Nucleus accumbens (tissue), 56 donors: ENCODE measurements around the gene CD37.
"Not testable (repeated sequence)": the region's sequence is repeated elsewhere in the genome, so short reads cannot be mapped to it uniquely, and the experiment has no call there.

ENCODE experiments used
- DNase-seq, 56 donors: peaks; one replicate each; lab custom pipeline; 2025; lab: John Stamatoyannopoulos, UW

CD37 gene, protein sequence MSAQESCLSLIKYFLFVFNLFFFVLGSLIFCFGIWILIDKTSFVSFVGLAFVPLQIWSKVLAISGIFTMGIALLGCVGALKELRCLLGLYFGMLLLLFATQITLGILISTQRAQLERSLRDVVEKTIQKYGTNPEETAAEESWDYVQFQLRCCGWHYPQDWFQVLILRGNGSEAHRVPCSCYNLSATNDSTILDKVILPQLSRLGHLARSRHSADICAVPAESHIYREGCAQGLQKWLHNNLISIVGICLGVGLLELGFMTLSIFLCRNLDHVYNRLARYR

DNA sequence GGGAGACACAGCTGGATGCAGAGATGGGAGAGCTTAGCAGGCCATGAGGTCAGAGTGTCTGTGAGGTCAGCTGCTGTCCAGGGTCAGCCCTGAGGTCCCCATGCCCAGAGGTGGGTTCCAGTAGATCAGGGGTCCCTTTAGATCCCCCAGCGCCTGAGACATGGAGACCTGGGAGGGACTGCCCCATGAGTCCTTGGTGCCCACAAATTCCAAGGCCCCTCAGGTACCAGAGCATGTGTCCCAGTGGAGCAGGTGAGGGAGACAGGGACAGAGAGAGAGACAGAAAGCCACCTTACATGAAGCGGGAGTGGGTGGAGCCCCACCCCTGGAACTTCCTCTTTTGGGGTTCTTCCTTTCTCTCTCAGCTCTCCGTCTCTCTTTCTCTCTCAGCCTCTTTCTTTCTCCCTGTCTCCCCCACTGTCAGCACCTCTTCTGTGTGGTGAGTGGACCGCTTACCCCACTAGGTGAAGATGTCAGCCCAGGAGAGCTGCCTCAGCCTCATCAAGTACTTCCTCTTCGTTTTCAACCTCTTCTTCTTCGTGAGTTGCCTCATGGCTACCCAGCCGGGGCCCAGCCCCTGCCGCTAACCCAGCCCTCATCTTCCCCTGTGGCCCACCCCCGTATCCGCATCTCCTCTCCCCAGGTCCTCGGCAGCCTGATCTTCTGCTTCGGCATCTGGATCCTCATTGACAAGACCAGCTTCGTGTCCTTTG is at the start of gene CD37:
CD37 (plus strand) TSS at position 336 of the 713 bp plus-strand sequence; CDS start at position 471, 135 bp downstream.
- no peak for DNase-seq

DNA sequence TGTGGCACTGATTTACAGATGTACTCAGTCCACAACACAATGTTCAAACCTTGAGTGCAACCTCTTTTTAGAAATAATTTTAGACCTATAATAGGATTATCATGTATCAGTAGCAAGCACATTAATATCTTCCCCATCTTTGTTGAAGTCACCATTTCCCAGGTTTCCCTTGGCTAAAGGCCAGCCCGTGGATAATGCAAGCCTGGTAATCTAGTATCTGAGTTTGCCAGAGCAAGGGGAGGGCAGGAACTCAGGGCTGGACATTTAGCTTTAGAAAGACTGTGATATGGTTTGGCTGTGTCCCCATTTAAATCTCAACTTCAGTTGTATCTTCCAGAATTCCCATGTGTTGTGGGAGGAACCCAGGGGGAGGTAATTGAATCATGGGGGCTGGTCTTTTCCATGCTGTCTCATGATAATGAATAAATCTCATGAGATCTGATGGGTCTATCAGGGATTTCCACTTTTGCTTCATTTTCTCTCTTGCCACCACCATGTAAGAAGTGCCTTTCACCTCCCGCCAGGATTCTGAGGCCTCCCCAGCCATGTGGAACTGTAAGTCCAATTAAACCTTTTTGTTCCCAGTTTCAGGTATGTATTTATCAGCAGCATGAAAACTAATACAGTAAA is 48.0 kb upstream of the CD37 start:
- DNase-seq, result no peak

DNA sequence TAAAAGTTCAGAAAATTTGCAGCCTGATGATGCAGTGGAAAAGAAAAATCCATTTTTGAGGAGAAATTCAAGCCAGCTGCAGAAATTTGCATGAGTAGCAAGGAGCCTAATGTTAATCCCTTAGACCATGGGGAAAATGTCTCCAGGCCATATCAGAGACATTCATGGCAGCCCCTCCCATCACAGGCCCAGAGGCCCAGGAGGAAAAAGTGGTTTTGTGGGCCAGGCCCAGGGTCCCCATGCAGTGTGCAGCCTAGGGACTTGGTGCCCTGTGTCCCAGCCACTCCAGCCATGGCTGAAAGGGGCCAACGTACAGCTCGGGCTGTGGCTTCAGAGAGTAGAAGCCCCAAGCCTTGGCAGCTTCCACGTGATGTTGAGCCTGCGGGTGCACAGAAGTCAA is 47.0 kb upstream of the CD37 start:
- not testable (repeated sequence) for DNase-seq

DNA sequence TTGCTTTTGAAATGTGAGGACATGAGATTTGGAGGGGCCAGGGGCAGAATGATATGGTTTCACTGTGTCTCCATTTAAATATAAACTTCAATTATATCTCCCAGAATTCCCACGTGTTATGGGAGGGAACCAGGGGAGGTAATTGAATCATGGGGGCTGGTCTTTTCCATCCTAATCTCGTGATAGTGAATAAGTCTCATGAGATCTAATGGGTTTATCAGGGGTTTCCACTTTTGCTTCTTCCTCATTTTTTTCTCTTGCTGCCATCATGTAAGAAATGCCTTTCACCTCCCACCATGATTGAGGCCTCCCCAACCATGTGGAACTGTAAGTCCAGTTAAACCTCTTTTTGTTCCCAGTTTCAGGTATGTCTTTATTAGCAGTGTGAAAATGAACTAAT is 45.9 kb upstream of the CD37 start:
- not testable (repeated sequence) for DNase-seq

DNA sequence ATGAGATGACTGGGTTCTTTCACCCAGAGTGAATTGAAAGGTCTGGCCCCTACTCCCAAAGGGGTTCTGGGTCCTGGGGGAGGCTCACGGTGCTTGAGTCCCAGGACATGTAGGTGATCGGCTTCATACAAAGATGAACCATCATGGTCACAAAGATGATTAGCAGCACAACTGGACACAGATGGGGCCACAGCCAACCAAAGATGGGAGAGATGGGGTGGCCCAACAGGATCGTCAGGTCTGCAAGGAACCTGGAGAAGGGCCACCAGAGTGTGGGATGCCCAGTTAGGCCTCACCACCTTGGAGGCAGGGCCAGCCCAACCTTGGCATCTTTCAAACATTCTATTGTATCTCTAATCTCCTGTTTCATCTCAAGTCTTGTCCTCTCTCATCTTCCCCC is 44.7 kb upstream of the CD37 start:
- no peak for DNase-seq

DNA sequence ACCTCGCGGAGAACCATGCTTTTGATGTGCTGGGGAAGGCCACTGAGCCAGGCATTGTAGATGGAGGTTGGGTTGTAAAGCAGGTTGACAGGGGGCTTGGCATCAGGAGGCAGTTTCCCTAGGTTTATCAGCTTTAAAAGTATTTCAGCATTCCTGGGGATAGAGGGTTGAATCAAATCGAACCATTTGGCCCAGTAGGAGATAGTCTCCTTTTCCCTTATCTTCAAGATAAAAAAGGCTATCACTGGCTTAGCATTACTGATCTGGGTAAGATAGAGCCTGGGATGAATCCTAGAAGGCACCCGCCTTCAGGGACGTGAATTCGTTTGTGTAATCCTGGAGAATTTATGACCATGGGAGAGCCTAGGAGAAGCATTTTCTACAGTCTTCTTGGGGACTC is 40.8 kb upstream of the CD37 start:
- DNase-seq, result no peak

DNA sequence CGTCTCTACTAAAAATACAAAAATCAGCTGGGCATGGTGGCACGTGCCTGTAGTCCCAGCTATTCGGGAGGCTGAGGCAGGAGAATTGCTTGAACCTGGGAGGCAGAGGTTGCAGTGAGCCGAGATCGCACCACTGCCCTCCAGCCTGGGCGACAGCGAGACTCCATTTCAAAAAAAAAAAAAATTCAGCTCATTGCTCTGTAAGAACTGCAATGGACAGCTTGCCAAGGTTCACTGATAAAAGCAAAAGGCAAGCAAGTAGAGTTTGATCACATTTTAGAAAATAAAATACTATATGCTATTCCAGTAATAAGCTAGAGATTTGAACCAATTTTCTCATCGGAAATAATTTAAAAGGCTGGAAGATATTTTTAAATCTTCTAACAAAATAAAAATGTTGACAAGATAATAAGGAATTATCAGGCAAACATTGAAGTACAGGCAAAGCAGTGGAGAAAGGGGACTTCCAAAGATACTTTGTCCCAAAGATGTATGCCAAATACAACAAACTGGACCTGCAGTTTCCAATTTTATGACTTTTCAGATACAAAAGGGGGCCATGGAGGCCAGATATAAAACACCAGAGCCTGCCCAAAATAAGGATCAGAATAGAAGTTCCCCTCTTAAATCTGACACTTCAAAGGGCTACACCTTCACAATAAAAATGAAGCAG is 39.9 kb upstream of the CD37 start:
- no peak for DNase-seq

DNA sequence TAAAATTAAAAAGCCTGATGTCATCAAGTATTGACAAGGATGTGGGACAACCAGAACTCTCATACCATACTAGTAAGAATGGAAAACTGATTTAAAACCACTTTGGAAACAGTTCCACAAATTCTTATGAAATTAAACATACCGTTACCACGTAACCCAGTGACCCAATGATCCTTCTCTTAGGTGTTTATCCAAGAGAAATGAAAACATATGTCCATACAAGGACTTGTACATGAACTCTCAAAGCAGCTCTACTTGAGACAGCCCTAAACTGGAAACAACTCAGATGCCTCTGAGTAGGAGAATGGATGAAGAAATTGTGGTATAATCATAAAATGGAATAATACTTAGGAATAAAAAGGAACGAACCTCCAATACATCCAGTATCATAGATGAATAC is 37.8 kb upstream of the CD37 start:
- no peak for DNase-seq

DNA sequence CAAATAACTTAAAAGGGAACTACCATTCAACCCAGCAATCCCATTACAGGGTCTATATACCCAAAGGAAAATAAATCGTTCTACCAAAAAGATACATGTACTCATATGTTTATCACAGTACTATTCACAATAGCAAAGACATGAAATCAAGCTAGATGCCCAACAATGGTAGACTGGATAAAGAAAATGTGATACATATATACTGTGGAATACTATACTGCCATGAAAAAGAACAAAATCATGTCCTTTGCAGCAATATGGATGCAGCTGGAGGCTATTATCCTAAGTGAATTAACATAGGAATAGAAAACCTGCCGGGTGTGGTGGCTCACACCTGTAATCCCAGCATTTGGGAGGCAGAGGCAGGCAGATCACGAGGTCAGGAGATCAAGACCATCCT is 36.6 kb upstream of the CD37 start:
- not testable (repeated sequence) for DNase-seq

DNA sequence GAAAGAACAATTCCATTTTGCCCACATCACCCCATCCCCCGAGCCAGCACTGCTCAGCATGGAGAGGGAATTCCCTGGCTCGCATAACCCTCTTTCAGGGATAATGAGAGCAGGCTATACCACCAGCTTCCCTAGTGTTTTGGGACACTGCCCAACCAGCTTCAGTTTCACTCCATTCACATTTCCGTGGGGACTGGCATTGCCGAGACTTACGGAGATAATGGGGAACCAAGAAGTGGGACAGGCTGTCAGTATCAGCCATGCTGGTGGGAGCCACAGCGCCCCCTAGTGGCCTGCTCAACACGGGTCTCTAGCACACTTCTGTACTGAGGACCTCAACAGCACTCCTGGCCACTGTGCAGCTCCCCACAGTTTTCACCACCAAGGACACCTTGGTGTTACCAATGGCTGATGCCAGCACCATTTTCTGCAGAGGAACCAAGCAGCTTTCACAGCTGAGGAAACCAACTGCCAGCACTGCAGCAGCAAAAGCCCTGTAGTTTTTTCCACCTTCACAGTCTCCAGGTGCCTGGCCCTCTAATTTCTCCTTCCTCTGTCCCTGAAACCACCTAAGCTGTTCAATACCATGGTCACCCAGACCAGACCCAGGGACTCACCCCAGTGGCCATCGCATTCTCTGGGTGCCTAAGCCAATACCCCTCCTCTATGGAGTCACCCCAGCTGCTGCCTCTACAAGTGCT is 33.9 kb upstream of the CD37 start:
- DNase-seq, result peak in 44 of 56 donors; percentile 1 to 66 (median 14)

DNA sequence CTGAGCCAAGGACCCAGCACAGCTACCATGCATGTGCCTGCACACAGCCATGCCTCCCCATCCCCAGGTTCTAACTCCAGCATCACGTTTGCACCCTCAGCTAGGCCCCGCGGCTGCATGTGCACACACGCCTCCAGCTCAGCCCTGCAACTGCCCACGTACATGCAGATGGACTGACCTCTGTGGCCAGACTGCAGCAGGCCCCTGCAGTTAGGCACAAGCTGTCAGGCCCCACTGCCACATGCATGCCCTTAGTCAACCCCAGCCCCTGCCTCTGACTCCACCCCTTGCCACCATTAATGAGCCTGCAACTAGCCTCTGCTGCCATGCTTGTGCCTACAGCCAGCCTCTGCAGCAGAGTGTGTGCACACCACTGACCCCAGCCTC is 33.3 kb upstream of the CD37 start:
- no peak for DNase-seq

DNA sequence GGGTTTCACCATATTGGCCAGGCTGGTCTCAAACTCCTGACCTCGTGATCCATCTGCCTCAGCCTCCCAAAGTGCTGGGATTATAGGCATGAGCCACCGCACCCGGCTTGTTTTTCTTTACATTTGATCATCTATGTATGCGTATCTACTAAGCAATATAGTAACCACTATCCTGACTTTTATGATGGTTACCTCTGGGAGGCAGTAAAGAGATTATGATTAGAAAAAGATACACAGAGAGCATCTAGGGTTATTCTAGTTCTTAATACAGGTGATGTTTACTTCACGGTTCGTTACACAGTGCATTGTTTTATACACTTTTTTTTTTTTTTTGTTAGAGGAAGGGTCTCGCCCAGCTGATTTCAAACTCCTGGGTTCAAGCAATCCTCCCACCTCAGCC is 28.5 kb upstream of the CD37 start:
- DNase-seq, result not testable (repeated sequence)

DNA sequence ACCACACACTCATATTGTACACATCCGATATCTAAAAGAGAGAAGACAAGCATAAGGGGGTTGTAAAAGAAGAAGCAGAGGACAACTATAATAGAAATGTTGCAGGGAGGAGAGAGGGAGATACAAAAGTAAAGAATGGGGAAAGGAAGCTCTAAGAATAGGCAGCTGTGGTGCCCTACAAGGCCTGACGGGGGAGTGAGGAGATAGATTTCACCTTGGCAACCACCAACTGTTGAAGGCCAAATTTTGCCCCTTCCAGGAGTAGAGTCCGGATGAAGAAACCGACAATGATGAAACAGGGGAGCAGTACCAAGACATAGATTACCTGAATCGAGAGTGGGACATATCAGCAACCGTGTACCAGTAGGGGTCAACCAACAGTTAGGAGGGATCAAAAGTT is 26.1 kb upstream of the CD37 start:
- no peak for DNase-seq

DNA sequence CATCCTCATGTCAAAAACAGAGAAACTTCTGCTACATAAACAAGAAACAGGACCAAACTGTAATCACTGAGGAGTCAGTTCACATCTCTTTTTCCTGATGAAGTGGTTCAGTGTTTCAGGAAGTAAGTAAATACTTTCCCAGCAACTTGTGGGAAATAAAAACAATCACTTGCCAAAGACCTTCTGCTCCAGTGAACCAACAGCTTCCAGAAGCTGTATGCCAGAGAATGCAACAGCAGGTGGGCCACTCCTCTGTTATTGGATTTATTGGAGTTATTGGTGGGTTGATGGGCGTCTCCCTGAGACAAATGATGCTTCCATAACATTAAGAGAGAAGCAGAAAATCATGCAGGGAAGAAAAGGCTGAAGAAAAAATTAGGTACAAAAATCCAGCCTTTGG is 20.1 kb upstream of the CD37 start:
- DNase-seq, result no peak

DNA sequence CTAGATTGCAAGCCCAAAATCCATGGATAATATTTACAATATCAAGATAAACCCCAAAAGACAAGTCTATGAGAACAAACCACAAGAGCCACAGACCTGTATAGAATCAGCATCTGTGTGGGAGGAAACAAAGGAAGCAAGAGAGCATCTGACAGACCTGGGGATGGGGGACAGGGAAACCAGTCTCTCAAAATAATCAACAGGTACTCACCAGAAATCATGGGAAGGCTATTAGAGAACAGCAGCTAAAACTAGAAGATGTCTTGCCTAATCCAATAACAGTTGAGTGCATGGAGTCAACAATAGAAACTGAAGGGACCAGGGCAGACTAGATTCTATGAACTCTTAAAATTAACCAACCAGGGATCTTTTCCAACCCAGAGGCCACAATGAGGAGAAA is 18.9 kb upstream of the CD37 start:
- DNase-seq, result no peak

DNA sequence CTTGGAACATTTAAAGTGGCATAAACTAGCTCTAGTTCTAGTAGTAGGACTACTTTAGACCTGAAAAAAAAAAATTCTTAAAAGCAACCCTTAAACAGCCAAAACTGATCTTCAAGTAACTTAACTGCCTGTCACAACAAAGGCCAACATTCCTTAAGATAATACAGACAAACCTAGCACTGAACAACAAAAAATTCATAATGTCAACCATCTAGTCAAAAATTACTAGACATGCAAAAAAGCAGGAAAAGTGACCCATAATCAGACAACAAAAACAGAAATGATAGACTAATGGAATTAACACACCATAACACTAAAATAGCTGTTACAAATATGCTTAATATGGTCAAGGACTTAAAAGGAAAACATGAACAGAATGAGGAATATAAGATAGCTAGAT is 16.9 kb upstream of the CD37 start:
- DNase-seq, result no peak

DNA sequence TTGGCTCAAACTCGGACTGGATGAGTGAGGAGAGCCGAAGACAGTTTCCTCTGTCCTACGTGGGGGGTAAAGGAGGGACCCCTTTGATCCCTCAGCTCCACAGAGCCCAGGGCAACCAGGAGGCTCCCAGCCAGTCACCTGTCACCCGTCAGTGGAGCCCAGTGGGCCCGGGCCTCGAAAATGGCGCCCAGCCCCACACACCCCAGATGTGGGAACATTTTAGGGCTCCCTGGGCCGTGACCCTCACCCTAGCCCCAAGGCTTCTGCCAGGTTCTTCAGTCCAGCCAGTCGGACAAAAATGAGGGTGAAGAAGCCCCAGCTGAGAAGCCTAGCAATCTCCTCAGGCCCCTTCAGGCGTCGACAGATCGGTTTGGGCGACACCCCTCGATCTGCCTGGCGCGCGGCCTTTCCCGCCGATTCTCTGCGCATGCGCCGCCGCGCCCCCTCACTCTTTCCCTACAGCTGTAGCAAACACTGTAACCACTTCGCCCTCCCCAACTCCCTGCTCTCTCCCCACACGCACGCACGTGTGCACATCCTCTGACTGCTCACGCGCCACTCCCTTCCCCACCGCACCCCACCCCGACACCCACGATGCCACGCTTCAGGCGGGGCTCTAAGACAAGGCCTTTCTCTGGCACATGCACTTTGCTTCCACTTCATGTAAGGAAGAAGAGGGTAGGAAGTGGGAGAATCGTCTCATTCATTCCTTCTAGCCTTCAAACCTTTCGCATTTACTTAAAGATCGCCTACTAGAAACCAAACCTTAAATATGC is 10.2 kb upstream of the CD37 start, which contains the start of gene SLC6A16:
SLC6A16 (minus strand) TSS at position 391 of the 776 bp plus-strand sequence. CDS start 13,844 bp downstream, outside the sequence.
- DNase-seq, result no peak

DNA sequence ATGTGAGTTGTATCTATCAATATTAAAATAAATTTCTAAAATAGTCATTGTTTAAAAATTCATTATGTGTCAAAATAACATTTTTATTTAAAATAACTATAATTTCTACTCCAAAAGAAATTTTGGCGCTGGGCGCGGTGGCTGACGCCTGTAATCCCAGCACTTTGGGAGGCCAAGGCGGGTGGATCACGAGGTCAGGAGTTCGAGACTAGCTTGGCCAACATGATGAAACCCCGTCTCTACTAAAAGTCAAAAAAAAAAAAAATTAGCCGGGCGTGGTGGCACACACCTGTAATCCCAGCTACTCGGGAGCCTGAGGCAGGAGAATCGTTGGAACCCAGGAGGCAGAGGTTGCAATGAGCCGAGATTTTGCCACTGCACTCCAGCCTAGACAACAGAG is 9.4 kb upstream of the CD37 start:
- DNase-seq, result not testable (repeated sequence)

DNA sequence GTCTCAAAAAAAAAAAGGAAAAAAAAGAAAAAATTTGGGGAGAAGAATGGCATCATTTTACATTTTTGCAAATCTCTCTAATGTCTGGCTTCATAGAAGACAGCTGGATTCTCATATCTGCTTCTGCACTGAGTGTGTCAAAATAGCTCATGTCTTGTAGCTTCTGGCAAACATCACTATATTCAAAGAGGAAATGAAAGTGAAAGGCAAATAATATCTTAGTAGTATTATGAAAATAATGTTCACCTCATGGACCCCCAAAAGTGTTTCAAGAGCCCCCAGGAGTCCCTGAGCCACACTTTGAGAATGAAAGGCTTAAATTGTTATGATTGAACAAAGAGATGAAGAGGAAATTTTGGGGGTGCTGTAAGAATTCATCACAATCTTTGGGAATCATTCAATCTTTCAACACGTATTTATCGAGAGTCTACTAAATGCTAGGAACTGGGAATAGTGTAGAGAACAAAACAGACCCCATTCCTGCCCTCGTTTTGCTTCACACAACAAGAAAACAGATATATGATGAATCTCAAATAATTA is 9.0 kb upstream of the CD37 start:
- DNase-seq, result no peak
